Naive thymus-derived CD8-positive, alpha-beta T cell (primary cell): Measurements from ENCODE around the gene HOXB5. TPM values are rescaled to one million over a fixed set of nuclear protein-coding genes. Genes with fewer than 3 reads are reported as not detected.

Experiments
- ATAC-seq, 2 donors: fragments of 150-1000 bp; cut with Tn5 transposase in 1 of 2; sonication (Bioruptor Pico), chemical (Tn5 transposase) in 1 of 2; 1 replicate in 1 of 2; 2 replicates in 1 of 2; pipeline ENCODE4 v1.10.0; 2021; ENCODE audit warnings: mild to moderate bottlenecking in 2 of 2, moderate library complexity in 2 of 2
- POLR2A ChIA-PET: fragments of 350-600 bp; sonication (Branson Sonifier 250); formaldehyde crosslinking; loops from one replicate; lab custom pipeline; 2021; ENCODE audit warnings: antibody characterized with exemption; lab: Charles Lee
- DNase-seq, 10 donors: peaks; one replicate each; pipeline versions ENCODE4 v3.0.0 to v3.0.0-alpha.2; 2020 to 2022
- H3K27ac Mint-ChIP-seq, 10 donors: one replicate each; pipeline ENCODE4 v1.8.0; 2020 to 2022; ENCODE audit warnings: mild to moderate bottlenecking in 10 of 10, mixed read lengths in 10 of 10, moderate library complexity in 4 of 10, inconsistent platforms in 1 of 10
- H3K27me3 Mint-ChIP-seq, 5 donors: one replicate each; pipeline ENCODE4 v1.8.0; 2021 to 2022; ENCODE audit warnings: mixed read lengths in 5 of 5
- H3K36me3 Mint-ChIP-seq, 3 donors: one replicate each; pipeline ENCODE4 v1.8.0; 2020 to 2022; ENCODE audit warnings: mixed read lengths in 3 of 3, mild to moderate bottlenecking in 2 of 3, inconsistent platforms in 1 of 3
- H3K4me1 Mint-ChIP-seq, 4 donors: one replicate each; pipeline ENCODE4 v1.8.0; 2021 to 2022; ENCODE audit warnings: mixed read lengths in 4 of 4
- H3K4me3 Mint-ChIP-seq, 10 donors: one replicate each; pipeline ENCODE4 v1.8.0; 2020 to 2022; ENCODE audit warnings: mild to moderate bottlenecking in 10 of 10, mixed read lengths in 10 of 10, moderate library complexity in 6 of 10, inconsistent platforms in 1 of 10
- H3K9me3 Mint-ChIP-seq, 9 donors: one replicate each; pipeline ENCODE4 v1.8.0; 2020 to 2022; ENCODE audit warnings: mixed read lengths in 9 of 9, mild to moderate bottlenecking in 3 of 9, inconsistent platforms in 1 of 9, moderate library complexity in 1 of 9
- polyA plus RNA-seq, 3 donors: library from polyadenylated mRNA; unstranded; fragments of 300-500 nt; fragmentation: Illumina TruSeq; gene quantifications; one replicate each; pipeline ENCODE4 v1.2.3, GENCODE V29; 2021
- total RNA-seq, 8 experiments: library from RNA in 2 of 8; stranded (reverse) in 2 of 8; gene quantifications; one replicate each; pipeline ENCODE4 v1.2.3 and lab custom pipeline; 2021 to 2026

HOXB5 gene
- total and polyA plus RNA-seq, 5 experiments from 2014 or later: not detected

DNA sequence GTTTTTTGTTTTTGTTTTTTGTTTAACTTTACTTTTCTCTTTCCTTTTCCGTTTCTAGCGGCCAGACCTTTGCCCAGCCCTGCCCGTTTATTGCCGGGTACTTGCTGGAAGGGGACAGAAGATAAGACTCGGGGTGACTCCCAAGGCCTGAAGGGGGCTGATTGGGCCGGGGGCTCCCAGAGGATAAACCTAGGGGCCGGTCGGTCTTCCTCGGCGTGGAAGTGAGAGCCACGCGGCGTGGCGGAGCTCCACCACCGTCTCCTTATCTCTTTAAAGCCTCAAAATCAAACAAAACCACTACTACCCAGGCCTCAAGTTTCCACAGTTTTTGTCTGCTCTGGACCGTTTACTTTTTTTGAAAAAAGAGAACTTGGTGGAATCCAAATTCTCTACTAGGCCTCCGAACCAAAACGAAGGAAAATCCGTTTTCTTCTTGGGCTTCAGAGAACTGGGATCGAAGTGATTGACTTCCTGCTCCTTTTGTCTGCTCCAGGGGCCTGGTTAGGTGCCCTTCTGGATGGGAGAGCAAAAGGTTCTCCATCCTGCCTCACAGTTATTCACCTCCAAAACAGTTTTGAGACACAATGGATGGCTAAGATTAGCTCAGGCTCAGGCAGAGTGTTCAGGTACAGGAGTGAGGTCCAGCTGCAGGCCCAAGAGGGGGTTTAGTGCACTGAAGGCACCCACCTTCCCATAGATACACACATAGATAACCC lies 41.1 kb upstream of the HOXB5 start:
- peak overlapping the region in 7 of 10 donors; percentile 37 to 68 (median 49) for H3K4me3 Mint-ChIP-seq
- ATAC-seq: no peak
- peaks cover 2 to 15% (median 9%) of the 10 kb centered on the region in 4 donors for H3K4me1 Mint-ChIP-seq
- no peaks in the 10 kb centered on the region for H3K9me3 Mint-ChIP-seq
- no peak for DNase-seq
- H3K27me3 Mint-ChIP-seq: peaks cover 38 to 99% (median 82%) of the 10 kb centered on the region in 5 donors
- no peak overlapping the region for H3K27ac Mint-ChIP-seq
- POLR2A ChIA-PET: no interaction called here
- H3K36me3 Mint-ChIP-seq: peaks cover 0 to 4% (median 3%) of the 10 kb centered on the region in 3 donors

DNA sequence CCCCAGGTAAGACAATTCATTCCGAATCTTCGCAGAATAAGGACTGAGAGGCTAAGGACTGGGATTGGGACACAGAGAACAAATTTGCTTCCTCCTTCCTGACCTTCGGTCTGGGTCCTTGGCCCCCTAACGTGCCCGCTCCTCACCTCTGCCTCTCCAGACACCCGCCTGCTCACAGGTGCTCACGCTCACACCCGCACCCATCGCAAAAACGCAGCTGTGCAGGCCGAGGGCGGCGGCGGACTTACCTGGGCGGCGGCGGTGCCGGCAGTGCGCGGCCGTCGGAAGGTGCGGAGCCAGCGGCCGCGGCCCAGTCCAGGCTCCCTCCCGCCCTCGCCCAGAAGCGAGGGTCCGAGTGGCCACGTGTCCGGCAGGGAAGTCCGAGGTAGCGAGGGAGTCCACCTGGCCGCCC lies 39.7 kb upstream of the HOXB5 start:
- Mint-ChIP-seq H3K4me3 (peak overlapping the region in 1 of 10 donors; percentile 57), H3K9me3 (no peaks in the 10 kb centered on the region), H3K27me3 (peaks cover 32 to 99% (median 81%) of the 10 kb centered on the region in 5 donors), H3K4me1 (peaks cover 2 to 15% (median 9%) of the 10 kb centered on the region in 4 donors), H3K27ac (no peak overlapping the region), H3K36me3 (peaks cover 0 to 4% (median 3%) of the 10 kb centered on the region in 3 donors)
- POLR2A ChIA-PET: no interaction called here
- no peak for ATAC-seq
- DNase-seq: peak in 1 of 10 donors; percentile 49

GRCh38 chr17:48632579-48633265 lies 39.1 kb upstream of the HOXB5 start:
- H3K36me3 Mint-ChIP-seq: peaks cover 0 to 4% (median 3%) of the 10 kb centered on the region in 3 donors
- POLR2A ChIA-PET: no interaction called here
- ATAC-seq (no peak), DNase-seq (no peak)
- peak overlapping the region in 7 of 10 donors; percentile 18 to 66 (median 41) for H3K4me3 Mint-ChIP-seq
- peaks cover 34 to 99% (median 81%) of the 10 kb centered on the region in 5 donors for H3K27me3 Mint-ChIP-seq
- H3K9me3 Mint-ChIP-seq: no peaks in the 10 kb centered on the region
- H3K4me1 Mint-ChIP-seq: peaks cover 4 to 15% (median 9%) of the 10 kb centered on the region in 4 donors
- H3K27ac Mint-ChIP-seq: no peak overlapping the region

- ATAC-seq (no peak), DNase-seq (no peak)
- Mint-ChIP-seq H3K4me3 (no peak overlapping the region), H3K27ac (no peak overlapping the region), H3K27me3 (peaks cover 34 to 99% (median 79%) of the 10 kb centered on the region in 5 donors), H3K4me1 (peaks cover 5 to 16% (median 10%) of the 10 kb centered on the region in 4 donors), H3K9me3 (no peaks in the 10 kb centered on the region), H3K36me3 (peaks cover 0 to 4% (median 3%) of the 10 kb centered on the region in 3 donors)
- POLR2A ChIA-PET: no interaction called here
Measured at GRCh38 chr17:48631693-48632578, 38.4 kb upstream of the HOXB5 start.

DNA sequence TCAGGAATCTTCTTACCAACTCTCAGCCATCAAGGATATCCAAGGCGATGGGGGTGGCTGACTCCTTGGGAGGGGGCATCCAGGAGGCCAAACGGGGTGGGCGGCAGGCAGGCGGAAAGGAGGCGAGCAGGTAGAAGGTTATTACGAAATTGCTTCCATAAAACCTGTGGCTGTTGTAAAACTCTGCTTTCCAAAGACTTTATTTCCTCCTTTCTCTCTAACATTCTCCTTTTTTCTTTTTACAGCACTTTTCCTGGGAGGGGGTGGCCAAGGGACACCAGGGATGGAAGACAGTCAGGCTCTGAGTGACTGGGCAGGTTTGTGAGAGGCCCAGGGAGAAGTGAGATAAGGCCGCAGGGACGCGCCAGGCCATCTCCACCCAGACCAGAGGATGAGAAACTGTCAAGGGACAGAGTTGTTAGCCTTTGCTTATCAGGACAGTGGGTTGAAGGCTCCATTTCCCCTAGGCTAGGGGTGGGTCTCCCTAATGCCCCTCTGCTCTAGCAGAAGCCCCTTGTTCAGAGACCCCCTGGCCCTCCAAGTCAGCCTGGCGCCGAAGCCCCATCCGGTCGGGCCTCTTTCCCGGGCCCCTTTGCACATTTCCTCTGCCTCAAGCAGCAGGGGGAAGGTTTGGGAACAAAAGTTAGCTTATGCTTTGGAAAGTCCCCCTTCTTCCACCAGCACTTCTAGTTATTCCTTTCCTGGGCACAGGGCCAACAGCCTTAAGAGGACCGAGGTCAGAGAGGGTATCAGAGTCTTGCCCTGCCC lies 37.5 kb upstream of the HOXB5 start:
- Mint-ChIP-seq H3K27me3 (peaks cover 37 to 98% (median 80%) of the 10 kb centered on the region in 5 donors), H3K36me3 (peaks cover 0 to 6% (median 4%) of the 10 kb centered on the region in 3 donors), H3K9me3 (no peaks in the 10 kb centered on the region), H3K27ac (no peak overlapping the region), H3K4me3 (no peak overlapping the region), H3K4me1 (peaks cover 8 to 16% (median 12%) of the 10 kb centered on the region in 4 donors)
- ATAC-seq (no peak), DNase-seq (no peak)
- POLR2A ChIA-PET: no interaction called here

DNA sequence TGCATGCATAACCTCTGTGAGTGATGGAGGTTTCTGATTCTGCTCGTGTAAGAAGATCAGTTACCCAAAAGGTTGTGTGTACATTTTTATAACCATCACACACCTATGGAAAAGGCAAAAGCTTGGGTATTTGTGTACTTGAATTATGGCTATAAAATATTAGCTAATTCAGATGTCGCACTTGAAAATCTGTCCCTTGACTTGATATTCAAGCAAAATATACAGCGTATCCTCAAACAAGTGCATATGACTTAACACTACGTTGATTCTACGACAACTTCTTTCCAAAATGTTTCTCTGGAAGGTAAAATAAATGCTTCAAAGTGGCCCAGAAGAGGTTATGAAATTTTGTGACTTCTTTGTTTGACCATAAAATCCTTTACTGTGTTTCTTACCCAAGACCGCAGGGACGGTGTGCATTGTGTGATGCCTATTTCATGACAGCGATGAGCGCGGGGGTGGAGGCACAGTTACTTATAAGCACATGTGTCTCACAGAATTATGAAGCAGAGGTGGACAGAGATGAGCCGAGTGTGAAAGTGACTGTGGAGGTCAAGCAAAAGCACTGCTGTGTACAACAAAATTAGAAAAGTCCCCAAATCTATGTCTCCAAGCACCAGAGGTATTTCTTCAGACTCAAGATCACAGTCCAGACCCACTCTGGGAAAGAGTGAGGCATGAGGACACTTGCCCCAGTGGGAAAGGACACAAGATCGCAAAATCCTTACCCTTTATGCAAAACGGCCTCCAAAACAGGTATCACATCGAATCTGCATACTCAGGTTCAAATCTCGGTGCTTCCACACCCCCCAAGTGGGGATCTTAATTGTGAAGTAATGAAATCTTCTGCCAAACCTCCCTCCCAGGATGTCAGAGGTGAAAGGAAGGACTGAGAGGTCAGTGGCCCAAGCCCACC lies 36.7 kb upstream of the HOXB5 start:
- DNase-seq: no peak
- Mint-ChIP-seq H3K27ac (peak overlapping the region in 1 of 10 donors; percentile 58), H3K36me3 (peaks cover 0 to 6% (median 4%) of the 10 kb centered on the region in 3 donors), H3K9me3 (no peaks in the 10 kb centered on the region), H3K4me1 (peaks cover 9 to 18% (median 15%) of the 10 kb centered on the region in 4 donors), H3K4me3 (no peak overlapping the region), H3K27me3 (peaks cover 37 to 98% (median 75%) of the 10 kb centered on the region in 5 donors)
- no peak for ATAC-seq
- POLR2A ChIA-PET: no interaction called here

DNA sequence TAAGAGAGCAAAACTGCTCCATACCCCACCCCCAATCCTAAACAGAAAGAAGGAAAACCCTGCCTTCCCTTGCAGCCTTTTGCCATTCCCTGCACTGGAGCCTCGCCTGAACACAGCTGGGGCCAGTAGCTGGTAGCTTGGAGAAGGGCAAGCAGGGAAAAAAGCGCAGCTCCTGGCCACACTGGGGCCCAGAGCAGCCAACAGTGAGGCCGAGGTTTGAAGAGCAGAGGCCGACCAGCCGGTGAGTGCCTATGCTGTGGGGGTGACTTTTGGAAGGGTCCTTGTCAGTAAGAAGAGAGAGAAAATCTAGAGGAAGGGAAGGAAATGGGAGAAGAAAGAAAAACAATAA lies 35.8 kb upstream of the HOXB5 start:
- DNase-seq (no peak), ATAC-seq (no peak)
- Mint-ChIP-seq H3K36me3 (peaks cover 0 to 6% (median 4%) of the 10 kb centered on the region in 3 donors), H3K9me3 (no peaks in the 10 kb centered on the region), H3K4me1 (peaks cover 9 to 20% (median 15%) of the 10 kb centered on the region in 4 donors), H3K4me3 (no peak overlapping the region), H3K27ac (peak overlapping the region in 1 of 10 donors; percentile 78), H3K27me3 (peaks cover 38 to 96% (median 69%) of the 10 kb centered on the region in 5 donors)
- POLR2A ChIA-PET: no interaction called here

DNA sequence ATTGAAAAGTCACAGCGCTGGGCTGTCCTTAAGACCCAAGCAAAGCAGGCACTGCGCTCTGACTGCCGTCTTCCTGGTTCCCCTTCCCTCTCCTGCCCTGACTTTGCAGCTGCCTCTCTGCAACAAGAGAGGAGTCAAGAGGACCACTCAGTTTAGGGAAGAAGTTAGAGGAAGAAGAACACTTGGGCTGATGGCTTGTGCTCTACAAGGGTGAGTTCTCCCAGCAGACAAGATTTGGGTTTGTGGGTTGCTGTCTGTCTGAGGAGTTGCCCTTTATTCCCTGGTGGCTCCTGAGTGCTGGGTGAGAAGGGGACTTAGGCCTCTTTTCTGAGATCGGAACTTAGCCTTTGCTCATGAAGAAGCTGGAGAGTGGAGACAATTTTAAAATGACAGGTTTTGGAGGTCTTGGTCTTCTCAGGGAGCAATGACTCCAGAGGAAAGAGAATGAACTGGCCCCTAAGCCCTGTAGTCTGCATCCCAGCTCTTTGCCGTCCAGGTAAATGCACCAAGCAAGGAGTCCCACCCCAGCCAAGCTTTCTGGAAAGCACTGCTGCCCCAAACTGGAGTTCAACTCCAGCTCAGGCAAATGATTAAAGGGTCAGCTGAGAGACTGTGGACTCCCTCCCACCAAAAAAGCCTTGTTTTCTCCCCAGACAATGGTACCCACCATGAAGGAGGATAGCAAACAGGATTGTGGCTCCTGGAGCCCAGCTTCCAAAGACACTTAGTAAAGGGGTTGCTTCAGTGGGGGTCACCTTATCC lies 35.3 kb upstream of the HOXB5 start:
- no peak for DNase-seq
- no peak for ATAC-seq
- Mint-ChIP-seq H3K9me3 (no peaks in the 10 kb centered on the region), H3K4me3 (no peak overlapping the region), H3K27me3 (peaks cover 41 to 96% (median 72%) of the 10 kb centered on the region in 5 donors), H3K27ac (peak overlapping the region in 1 of 10 donors; percentile 56), H3K4me1 (peaks cover 9 to 20% (median 15%) of the 10 kb centered on the region in 4 donors), H3K36me3 (peaks cover 0 to 6% (median 4%) of the 10 kb centered on the region in 3 donors)
- POLR2A ChIA-PET: no interaction called here

GRCh38 chr17:48627623-48628521 lies 34.3 kb upstream of the HOXB5 start:
- no peaks in the 10 kb centered on the region for H3K9me3 Mint-ChIP-seq
- POLR2A ChIA-PET: interaction anchor here (1.1 kb wide), 1 partner anchor 9 kb away, joined by 3 read pairs; no protein-coding TSS in a partner anchor
- ATAC-seq (no peak), DNase-seq (no peak)
- H3K27me3 Mint-ChIP-seq: peaks cover 47 to 96% (median 78%) of the 10 kb centered on the region in 5 donors
- H3K4me3 Mint-ChIP-seq: peak overlapping the region in 4 of 10 donors; percentile 18 to 49 (median 32)
- H3K27ac Mint-ChIP-seq: peak overlapping the region in 1 of 10 donors; percentile 77
- H3K36me3 Mint-ChIP-seq: peaks cover 0 to 5% (median 2%) of the 10 kb centered on the region in 3 donors
- H3K4me1 Mint-ChIP-seq: peaks cover 9 to 19% (median 15%) of the 10 kb centered on the region in 4 donors
